ENCODE measurements around the gene THSD8.

GRCh38 chr19:12785431-12786031 lies 16.3 kb upstream of the THSD8 start:
- TF ChIP-seq CTCF (IDR thresholded peaks at IDR 0.05) (no peak), POLR2A (IDR thresholded peaks at IDR 0.05) (no peak)
